HCT116 (cell line): ENCODE data around the gene LRIG3. TPM values are rescaled to one million over a fixed set of nuclear protein-coding genes. Genes with fewer than 3 reads are reported as not detected.

Source experiments
- ATAC-seq: fragments of 200-7000 bp; cut with Tn5 transposase; 2 replicates; pipeline ENCODE4 v1.9.1; 2020; ENCODE audit warnings: mild to moderate bottlenecking, moderate library complexity
- BruUV-seq: library from RNA; stranded (reverse); fragments of 400-500 nt; replicated peaks from 2 replicates; lab custom pipeline; 2021; lab: Mats Ljungman, UMichigan
- CTCF ChIA-PET: fragments of 300-600 bp; sonication (Branson Sonifier 250); formaldehyde crosslinking; loops from one replicate; lab custom pipeline; 2021; ENCODE audit warnings: antibody characterized with exemption; lab: Charles Lee
- POLR2A ChIA-PET: fragments of 300-600, 350-600 bp; sonication (Branson Sonifier 250); formaldehyde crosslinking; loops from one replicate; lab custom pipeline; 2021; ENCODE audit warnings: antibody characterized with exemption; lab: Charles Lee
- RAD21 ChIA-PET, 2 experiments: fragments of 300-600 bp; sonication (Branson Sonifier 250); formaldehyde crosslinking; loops; one replicate each; lab custom pipeline; 2023; ENCODE audit warnings: low total read pairs in 2 of 2; ENCODE audit not compliant: uncharacterized antibody in 2 of 2, unreplicated experiment in 2 of 2, low non-redundant PET in 1 of 2; lab: Charles Lee
- DNase-seq: peaks from one replicate; pipeline ENCODE4 v3.0.0-alpha.2; 2010; ENCODE audit warnings: low read depth, low spot score
- H2AFZ ChIP-seq: fragments of 200-600 bp; shearing (Covaris generic), sonication (generic); 2 replicates; pipeline ENCODE4 v1.6.1; 2017; ENCODE audit warnings: low read depth, mixed run types, mixed read lengths, antibody characterized with exemption, low read length; ENCODE audit not compliant: poor library complexity, severe bottlenecking
- H3K27ac ChIP-seq: 2 replicates; pipeline ENCODE4 v1.5.1; 2012; ENCODE audit warnings: low read depth, low read length
- H3K27me3 ChIP-seq: fragments of 200-600 bp; sonication (generic); 2 replicates; pipeline ENCODE4 v1.6.1; 2016; ENCODE audit warnings: mixed run types, low read length, mixed read lengths; ENCODE audit not compliant: insufficient read depth
- H3K36me3 ChIP-seq, 2 experiments: fragments of 200-500 bp in 1 of 2; fragments of 200-600 bp in 1 of 2; sonication (Bioruptor generic) in 1 of 2; sonication (generic) in 1 of 2; 2 replicates each; pipeline versions ENCODE4 v1.5.1 to v1.6.1; 2014 to 2016; ENCODE audit warnings: low read length in 2 of 2, inconsistent platforms in 1 of 2, mixed read lengths in 1 of 2, mixed run types in 1 of 2; ENCODE audit not compliant: insufficient read depth in 2 of 2, control insufficient read depth in 1 of 2
- H3K4me1 ChIP-seq, 2 experiments: fragments of 200-600 bp in 1 of 2; sonication (generic) in 1 of 2; 2 replicates each; pipeline versions ENCODE4 v1.5.1 to v1.6.1; 2012 to 2017; ENCODE audit warnings: low read length in 2 of 2, inconsistent platforms in 1 of 2, mild to moderate bottlenecking in 1 of 2, mixed read lengths in 1 of 2, mixed run types in 1 of 2, moderate library complexity in 1 of 2; ENCODE audit not compliant: insufficient read depth in 2 of 2, control insufficient read depth in 1 of 2
- H3K4me2 ChIP-seq: fragments of 200-600 bp; sonication (generic); 2 replicates; pipeline ENCODE4 v1.6.1; 2017; ENCODE audit warnings: mixed run types, low read length, mixed read lengths
- H3K4me3 ChIP-seq, 2 experiments: fragments of 200-600 bp in 1 of 2; sonication (generic) in 1 of 2; replicated peaks in 1 of 2; 2 replicates each; pipeline ENCODE4 v1.5.1; 2011 to 2016; ENCODE audit warnings: low read length in 2 of 2, control low read depth in 1 of 2, low read depth in 1 of 2, mild to moderate bottlenecking in 1 of 2, mixed read lengths in 1 of 2, mixed run types in 1 of 2
- H3K79me2 ChIP-seq: fragments of 200-600 bp; sonication (generic); 2 replicates; pipeline ENCODE4 v1.6.1; 2017; ENCODE audit warnings: mild to moderate bottlenecking, mixed run types, low read length, moderate library complexity, mixed read lengths; ENCODE audit not compliant: insufficient read depth
- H3K9ac ChIP-seq: fragments of 200-600 bp; sonication (generic); 2 replicates; pipeline ENCODE4 v1.6.1; 2016; ENCODE audit warnings: low read length, mixed read lengths
- H3K9me2 ChIP-seq: fragments of 200-600 bp; sonication (generic), shearing (Covaris generic); 2 replicates; pipeline ENCODE4 v1.6.1; 2017; ENCODE audit warnings: mixed run types, mild to moderate bottlenecking, moderate library complexity; ENCODE audit not compliant: insufficient read depth
- H3K9me3 ChIP-seq, 2 experiments: fragments of 200-500 bp in 1 of 2; fragments of 200-600 bp in 1 of 2; sonication (Bioruptor generic) in 1 of 2; sonication (generic) in 1 of 2; 2 replicates each; pipeline ENCODE4 v1.6.1; 2014 to 2017; ENCODE audit warnings: low read length in 2 of 2, mixed read lengths in 2 of 2, inconsistent platforms in 1 of 2, low read depth in 1 of 2, mild to moderate bottlenecking in 1 of 2, mixed run types in 1 of 2, moderate library complexity in 1 of 2; ENCODE audit not compliant: control insufficient read depth in 1 of 2, insufficient read depth in 1 of 2
- H4K20me1 ChIP-seq: fragments of 200-600 bp; sonication (generic), shearing (Covaris generic); 2 replicates; pipeline ENCODE4 v1.6.1; 2017; ENCODE audit warnings: mixed run types, mild to moderate bottlenecking, moderate library complexity; ENCODE audit not compliant: insufficient read depth
- CBX3 ChIP-seq: IDR thresholded peaks from 2 replicates; pipeline ENCODE4 v1.6.1; 2012; ENCODE audit warnings: low read depth
- EZH2 ChIP-seq: fragments of 200-600 bp; sonication (generic); IDR thresholded peaks from 2 replicates; pipeline ENCODE4 v1.6.1; 2017; ENCODE audit warnings: antibody characterized with exemption, mixed run types
- EZH2phosphoT487 ChIP-seq: fragments of 200-600 bp; IDR thresholded peaks from 2 replicates; pipeline ENCODE4 v1.6.1; 2018; ENCODE audit warnings: antibody characterized with exemption, borderline replicate concordance
- FOSL1 ChIP-seq: IDR thresholded peaks from 2 replicates; pipeline ENCODE4 v1.6.1; 2012; ENCODE audit warnings: low read depth
- RAD21 ChIP-seq: IDR thresholded peaks from 2 replicates; pipeline ENCODE4 v1.6.1; 2012; ENCODE audit warnings: low read depth, mild to moderate bottlenecking
- SIN3A ChIP-seq: IDR thresholded peaks from 2 replicates; pipeline ENCODE4 v1.6.1; 2012; ENCODE audit warnings: low read depth
- SP1 ChIP-seq: IDR thresholded peaks from 2 replicates; pipeline ENCODE4 v1.6.1; 2012; ENCODE audit warnings: low read depth
- YY1 ChIP-seq: IDR thresholded peaks from 2 replicates; pipeline ENCODE4 v1.6.1; 2011; ENCODE audit warnings: low read length, low read depth, moderate library complexity, mild to moderate bottlenecking; ENCODE audit not compliant: insufficient replicate concordance; ENCODE audit errors: extremely low read depth
- ZFX ChIP-seq: fragments of 450-650 bp; IDR thresholded peaks from 2 replicates; pipeline ENCODE4 v1.6.1; 2017
- ZNF274 ChIP-seq: fragments of 200-500 bp; sonication (Bioruptor generic); IDR thresholded peaks from 2 replicates; pipeline ENCODE4 v1.6.1; 2014; ENCODE audit warnings: mild to moderate bottlenecking, low read depth, low read length, inconsistent platforms
- intact Hi-C: fragments of 100-400 bp; cut with micrococcal nuclease; formaldehyde crosslinking; loops from 2 replicates; pipeline ENCODE4 v1.10.0; 2022
- total RNA-seq: library from RNA; stranded (reverse); gene quantifications from one replicate; pipeline ENCODE4 v1.2.1, GENCODE V29; 2021; ENCODE audit not compliant: unreplicated experiment
- TF ChIP-seq, protein P1 (sequence below), 3 experiments: fragments of 200-600 bp in 1 of 3; sonication (generic) in 1 of 3; IDR thresholded peaks in 2 of 3; conservative IDR thresholded peaks in 1 of 3; 2 replicates each; pipeline ENCODE4 v1.5.1; 2012 to 2017; ENCODE audit warnings: low read depth in 2 of 3, low read length in 2 of 3, antibody characterized with exemption in 1 of 3, borderline replicate concordance in 1 of 3, control low read depth in 1 of 3, mild to moderate bottlenecking in 1 of 3, mixed read lengths in 1 of 3, mixed run types in 1 of 3, moderate library complexity in 1 of 3; ENCODE audit not compliant: insufficient read depth in 1 of 3
- TF ChIP-seq, protein P2 (sequence below): IDR thresholded peaks from 2 replicates; pipeline ENCODE4 v1.6.1; 2012

The LRIG3 gene
- total RNA-seq, 1 experiment from 2014 or later: 11.1 TPM

DNA sequence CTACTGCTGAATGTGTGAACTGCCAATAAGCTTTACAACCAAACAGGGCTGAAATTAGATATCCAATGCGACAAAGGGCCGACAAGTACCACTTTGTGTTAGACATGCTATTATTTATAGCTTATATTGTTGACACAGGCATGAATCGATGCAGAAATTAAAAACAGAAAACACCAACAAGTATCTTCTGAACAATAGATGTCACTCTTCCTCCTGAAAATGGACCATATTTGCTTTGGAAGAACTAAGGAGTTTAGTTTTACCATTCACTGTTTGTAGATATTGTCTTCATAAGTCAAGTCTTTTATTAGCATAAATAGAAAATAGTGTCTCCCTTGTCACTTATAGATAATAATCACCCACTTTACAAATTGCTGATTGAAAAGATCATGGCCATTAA is 86.5 kb downstream of the LRIG3 start:
- Histone ChIP-seq H3K27ac (no peak overlapping the region), H3K9ac (no peak overlapping the region), H2AFZ (no peak overlapping the region), H3K9me2 (no peaks in the 10 kb centered on the region), H3K27me3 (no peaks in the 10 kb centered on the region), H3K9me3 (no peaks in the 10 kb centered on the region), H3K4me2 (no peak overlapping the region), H3K4me1 (no peaks in the 10 kb centered on the region), H3K36me3 (no peaks in the 10 kb centered on the region), H3K79me2 (no peaks in the 10 kb centered on the region), H3K4me3 (no peak overlapping the region), H4K20me1 (no peaks in the 10 kb centered on the region)
- ChIA-PET POLR2A (no interaction called here), RAD21 (no interaction called here), CTCF (interaction anchor here (1.1 to 1.5 kb wide), 2 partner anchors 29 to 317 kb away, joined by 3 read pairs; no protein-coding TSS in a partner anchor)
- ATAC-seq (no peak), DNase-seq (no peak)
- TF ChIP-seq, protein P1, sequence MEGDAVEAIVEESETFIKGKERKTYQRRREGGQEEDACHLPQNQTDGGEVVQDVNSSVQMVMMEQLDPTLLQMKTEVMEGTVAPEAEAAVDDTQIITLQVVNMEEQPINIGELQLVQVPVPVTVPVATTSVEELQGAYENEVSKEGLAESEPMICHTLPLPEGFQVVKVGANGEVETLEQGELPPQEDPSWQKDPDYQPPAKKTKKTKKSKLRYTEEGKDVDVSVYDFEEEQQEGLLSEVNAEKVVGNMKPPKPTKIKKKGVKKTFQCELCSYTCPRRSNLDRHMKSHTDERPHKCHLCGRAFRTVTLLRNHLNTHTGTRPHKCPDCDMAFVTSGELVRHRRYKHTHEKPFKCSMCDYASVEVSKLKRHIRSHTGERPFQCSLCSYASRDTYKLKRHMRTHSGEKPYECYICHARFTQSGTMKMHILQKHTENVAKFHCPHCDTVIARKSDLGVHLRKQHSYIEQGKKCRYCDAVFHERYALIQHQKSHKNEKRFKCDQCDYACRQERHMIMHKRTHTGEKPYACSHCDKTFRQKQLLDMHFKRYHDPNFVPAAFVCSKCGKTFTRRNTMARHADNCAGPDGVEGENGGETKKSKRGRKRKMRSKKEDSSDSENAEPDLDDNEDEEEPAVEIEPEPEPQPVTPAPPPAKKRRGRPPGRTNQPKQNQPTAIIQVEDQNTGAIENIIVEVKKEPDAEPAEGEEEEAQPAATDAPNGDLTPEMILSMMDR (IDR thresholded peaks at IDR 0.05 in 2 of 3, conservative IDR thresholded peaks at IDR 0.05 in 1 of 3; ENCODE audit: borderline replicate concordance in 1 of 3, insufficient read depth in 1 of 3, low read depth in 2 of 3, low read length in 2 of 3): no peak
- TF ChIP-seq RAD21: peak; percentile 41; the same call in 1 of the 2 replicates
- no TSS peak for BruUV-seq
- intact Hi-C loops: loop anchor here (10.0 kb wide), 1 partner anchor 251 kb away; no protein-coding TSS in a partner anchor

DNA sequence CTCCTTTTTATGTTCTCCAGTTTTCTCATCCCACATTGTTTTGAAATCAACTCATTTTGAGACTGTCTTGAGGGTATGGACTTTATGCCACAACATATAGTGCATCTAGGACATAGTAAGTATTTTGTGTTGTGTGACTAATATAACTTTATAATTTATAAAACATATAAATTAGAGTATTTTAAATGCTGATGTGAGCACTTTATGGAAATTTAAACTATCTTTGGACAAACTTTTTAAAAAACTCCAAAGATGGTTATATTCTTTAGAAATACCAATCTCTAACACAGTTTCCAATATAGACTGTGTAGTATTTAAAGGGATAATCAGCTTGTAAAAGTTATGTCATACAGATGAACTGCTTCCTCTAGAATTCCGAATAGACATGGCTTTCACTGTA is 87.4 kb downstream of the LRIG3 start:
- DNase-seq (no peak), ATAC-seq (no peak)
- H4K20me1 ChIP-seq: no peaks in the 10 kb centered on the region
- POLR2A ChIA-PET: no interaction called here
- no peaks in the 10 kb centered on the region for H3K4me1 ChIP-seq
- H3K9me2 ChIP-seq: no peaks in the 10 kb centered on the region
- no peaks in the 10 kb centered on the region for H3K9me3 ChIP-seq
- H2AFZ ChIP-seq: no peak overlapping the region
- H3K9ac ChIP-seq: no peak overlapping the region
- CTCF ChIA-PET: interaction anchor here (1.1 kb wide), 1 partner anchor 317 kb away, joined by 3 read pairs; no protein-coding TSS in a partner anchor
- RAD21 ChIA-PET: no interaction called here
- no peak overlapping the region for H3K4me2 ChIP-seq
- H3K36me3 ChIP-seq: no peaks in the 10 kb centered on the region
- H3K27me3 ChIP-seq: no peaks in the 10 kb centered on the region
- H3K27ac ChIP-seq: no peak overlapping the region
- no peaks in the 10 kb centered on the region for H3K79me2 ChIP-seq
- BruUV-seq: no TSS peak
- intact Hi-C loops: loop anchor here (10.0 kb wide), 1 partner anchor 252 kb away; no protein-coding TSS in a partner anchor
- no peak overlapping the region for H3K4me3 ChIP-seq
- TF ChIP-seq ZNF274 (no peak), EZH2 (no peak), EZH2phosphoT487 (no peak), FOSL1 (no peak), CBX3 (no peak), SIN3A (no peak), ZFX (no peak), YY1 (no peak), SP1 (no peak)
- TF ChIP-seq, protein P2, sequence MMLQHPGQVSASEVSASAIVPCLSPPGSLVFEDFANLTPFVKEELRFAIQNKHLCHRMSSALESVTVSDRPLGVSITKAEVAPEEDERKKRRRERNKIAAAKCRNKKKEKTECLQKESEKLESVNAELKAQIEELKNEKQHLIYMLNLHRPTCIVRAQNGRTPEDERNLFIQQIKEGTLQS: no peak
